Coronary artery (tissue), 2 donors: ENCODE measurements around the gene SNAP91.
A peak's percentile ranks its signal among the peaks of the same experiment; 100 is the strongest.

Experiments
- DNase-seq: peaks from one replicate; pipeline ENCODE4 v3.0.0-alpha.2; 2017; ENCODE audit warnings: low spot score
- H3K27ac ChIP-seq, 2 donors: fragments of 200-600 bp; sonication (generic); one replicate each; pipeline ENCODE4 v1.5.1; 2016 to 2019
- H3K4me3 ChIP-seq: fragments of 200-600 bp; sonication (generic); 2 replicates; pipeline ENCODE4 v1.5.1; 2016; ENCODE audit warnings: mild to moderate bottlenecking, moderate library complexity
- CTCF ChIP-seq: fragments of 200-600 bp; sonication (generic); IDR thresholded peaks from one replicate; pipeline ENCODE4 v1.5.1; 2019; ENCODE audit warnings: antibody characterized with exemption

Gene SNAP91

GRCh38 chr6:83518816-83519480, 190.0 kb downstream of the SNAP91 start:
- no peak for TF ChIP-seq CTCF
- DNase-seq: no peak
- no peak overlapping the region for H3K27ac ChIP-seq
- no peak overlapping the region for H3K4me3 ChIP-seq

DNA sequence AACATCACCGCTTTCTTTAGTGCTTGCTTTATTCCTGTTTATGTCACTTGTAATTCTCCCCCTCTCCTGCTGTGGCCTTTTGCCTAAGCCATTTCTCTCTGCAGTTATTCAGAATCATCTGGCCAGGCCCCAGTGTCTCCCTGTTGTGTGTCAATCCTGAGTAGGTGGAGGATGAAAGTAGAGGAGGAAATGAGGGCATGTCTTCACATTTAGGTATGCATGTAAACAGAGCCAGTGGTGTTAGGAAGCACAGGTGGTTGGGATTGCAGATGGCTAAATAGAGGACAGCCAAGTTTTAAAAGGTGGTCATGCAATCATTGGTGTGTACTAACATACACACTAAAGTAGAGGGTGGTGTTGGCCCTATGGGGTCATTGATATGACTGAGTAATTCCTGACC, 191.4 kb downstream of the SNAP91 start:
- no peak overlapping the region for H3K4me3 ChIP-seq
- DNase-seq: no peak
- H3K27ac ChIP-seq: no peak overlapping the region
- TF ChIP-seq CTCF: no peak

DNA sequence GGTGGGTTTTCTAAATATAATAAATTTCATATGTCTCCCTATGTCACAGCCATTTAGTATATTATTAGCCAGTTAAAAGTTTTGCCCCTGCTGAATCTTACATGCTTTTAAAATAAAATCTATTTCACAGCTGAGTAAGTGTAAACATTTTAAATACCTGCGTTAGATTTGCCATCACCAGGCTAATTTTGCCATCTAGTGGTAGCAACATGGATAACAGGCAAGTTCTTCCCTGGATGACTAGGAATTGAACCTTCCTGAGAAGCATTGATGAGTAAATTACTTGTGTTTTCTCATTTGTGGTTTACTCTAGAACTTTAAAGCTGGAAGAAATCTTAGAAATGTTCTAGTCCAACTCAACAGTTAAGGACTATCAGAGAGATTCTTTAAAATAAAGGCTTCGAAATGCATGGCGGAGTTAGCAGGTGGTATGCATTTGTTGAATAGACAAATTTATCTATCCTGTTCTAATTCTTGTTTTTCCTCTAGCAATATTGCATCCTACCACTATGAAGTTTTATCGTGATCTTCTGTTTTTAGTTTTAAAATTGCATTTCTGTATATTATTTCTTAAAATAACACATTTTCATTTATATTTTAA, 193.9 kb downstream of the SNAP91 start:
- TF ChIP-seq CTCF: peak; percentile 69
- Histone ChIP-seq H3K27ac (no peak overlapping the region), H3K4me3 (no peak overlapping the region)
- DNase-seq: no peak

GRCh38 chr6:83514466-83514865, 194.4 kb downstream of the SNAP91 start:
- no peak for TF ChIP-seq CTCF
- no peak for DNase-seq
- no peak overlapping the region for H3K4me3 ChIP-seq
- no peak overlapping the region for H3K27ac ChIP-seq

DNA sequence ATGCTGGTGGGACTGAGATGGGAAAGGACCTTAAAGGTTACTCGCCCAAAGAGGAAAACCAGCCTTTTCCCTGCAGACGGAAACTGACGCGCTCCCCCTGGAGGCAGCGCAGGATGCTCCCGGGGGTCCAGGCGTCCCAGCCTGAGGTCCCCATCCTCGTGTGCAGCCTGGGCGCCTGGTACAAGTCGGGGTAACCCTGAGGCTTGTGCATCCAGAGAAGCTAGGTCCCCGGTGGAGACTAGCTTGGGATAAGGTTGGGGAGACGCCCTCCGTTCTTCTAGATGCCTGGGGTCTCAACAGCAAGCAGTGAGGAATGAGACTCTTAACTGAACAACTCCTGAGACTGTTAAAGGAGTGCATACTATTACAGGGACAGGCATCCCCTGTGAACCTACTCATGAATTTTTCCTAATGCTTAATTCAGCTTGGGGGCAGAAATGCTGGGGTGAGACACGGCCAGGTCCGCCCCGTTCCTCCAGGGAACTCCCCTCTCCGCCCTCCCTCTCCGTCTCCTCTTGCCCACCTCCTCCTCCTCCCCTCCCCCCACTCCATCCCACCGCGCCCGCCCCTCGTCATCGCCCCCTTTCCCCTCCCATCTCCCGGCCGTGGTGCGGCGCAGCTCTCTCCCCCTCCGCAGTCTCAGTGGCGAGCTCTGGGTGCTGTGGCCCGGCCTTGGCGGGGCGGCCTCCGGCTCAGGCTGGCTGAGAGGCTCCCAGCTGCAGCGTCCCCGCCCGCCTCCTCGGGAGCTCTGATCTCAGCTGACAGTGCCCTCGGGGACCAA, 196.8 kb downstream of the SNAP91 start, which contains the start of gene PRSS35:
PRSS35 (plus strand) TSS at position 634 of the 781 bp plus-strand sequence. CDS start 10,908 bp downstream, outside the sequence.
- Histone ChIP-seq H3K4me3 (peak within 1 kb of the TSS; percentile 81), H3K27ac (peak within 1 kb of the TSS; percentile 56 to 87)
- peak; percentile 81 for DNase-seq
- TF ChIP-seq CTCF: peak; percentile 18

GRCh38 chr6:83511266-83511665, 197.6 kb downstream of the SNAP91 start:
- Histone ChIP-seq H3K27ac (no peak overlapping the region), H3K4me3 (no peak overlapping the region)
- no peak for TF ChIP-seq CTCF
- no peak for DNase-seq
